SH-SY5Y (cell line): ENCODE measurements around the gene ERBB2.
A peak's percentile ranks its signal among the peaks of the same experiment; 100 is the strongest.

Experiments
- GATA2 ChIP-seq: IDR thresholded peaks from 2 replicates; pipeline ENCODE4 v1.6.1; 2011; ENCODE audit warnings: mild to moderate bottlenecking, low read depth, low read length
- GATA3 ChIP-seq: IDR thresholded peaks from 2 replicates; pipeline ENCODE4 v1.6.1; 2011; ENCODE audit warnings: low read depth, mild to moderate bottlenecking, low read length, moderate library complexity

DNA sequence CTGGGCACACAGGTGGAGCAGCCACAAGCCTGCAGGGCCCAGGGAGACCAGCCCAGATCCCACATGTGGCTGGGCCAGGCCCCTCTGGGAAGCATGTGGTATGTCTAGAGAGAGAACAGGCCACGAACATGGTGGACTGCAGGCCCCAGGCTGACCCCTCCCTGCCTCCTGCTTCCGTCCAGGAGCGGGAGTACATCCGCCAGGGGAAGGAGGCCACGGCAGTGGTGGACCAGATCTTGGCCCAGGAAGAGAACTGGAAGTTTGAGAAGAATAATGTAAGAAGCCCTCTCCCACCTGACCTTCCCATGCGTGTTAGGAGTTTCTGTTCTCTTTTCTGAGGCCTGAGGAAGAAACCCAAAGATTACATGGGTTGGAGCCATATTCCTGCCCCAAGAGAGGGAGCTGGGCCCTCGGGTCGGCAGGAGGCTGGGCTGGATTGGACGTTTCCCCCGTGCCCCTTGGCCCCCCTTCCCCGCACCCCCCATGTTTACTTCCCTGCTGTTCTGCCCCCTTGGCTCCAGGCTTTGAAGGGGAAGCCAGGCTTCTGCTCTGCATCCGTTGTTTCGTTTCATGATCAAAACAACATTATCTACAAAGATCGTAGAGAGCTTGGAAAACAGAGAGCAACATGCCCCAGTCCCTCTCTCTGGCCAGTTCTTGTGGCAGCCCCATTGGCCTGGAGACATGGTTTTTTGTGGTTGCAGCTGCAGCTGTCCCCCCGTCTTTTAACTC lies 40.4 kb upstream of the ERBB2 start:
- TF ChIP-seq GATA3 (no peak), GATA2 (peak; percentile 46)
